Kidney (tissue), 14 donors: Measurements from ENCODE around the gene NEO1. TPM values are rescaled to one million over a fixed set of nuclear protein-coding genes. Genes with fewer than 3 reads are reported as not detected.

Experiments used
- DNase-seq, 5 donors: peaks; one replicate each; pipeline ENCODE4 v3.0.0-alpha.2; 2013 to 2020
- FAIRE-seq: peaks from 2 replicates; lab custom pipeline; 2012; peaks lifted over from hg19 to GRCh38; lab: Jason Lieb, UNC
- H3K27ac ChIP-seq, 2 donors: one replicate each; pipeline ENCODE4 v1.7.0; 2013; ENCODE audit warnings: low read depth in 2 of 2, low read length in 2 of 2, inconsistent platforms in 1 of 2
- H3K27me3 ChIP-seq: one replicate; pipeline ENCODE4 v1.7.1; 2013; ENCODE audit warnings: low read length, inconsistent platforms; ENCODE audit not compliant: control insufficient read depth, insufficient read depth
- H3K36me3 ChIP-seq, 3 donors: one replicate each; pipeline versions ENCODE4 v1.7.0 to v1.7.1; 2013; ENCODE audit warnings: low read length in 3 of 3, control low read depth in 1 of 3, inconsistent platforms in 1 of 3; ENCODE audit not compliant: insufficient read depth in 3 of 3, control insufficient read depth in 2 of 3
- H3K4me1 ChIP-seq, 3 donors: one replicate each; pipeline versions ENCODE4 v1.7.0 to v1.7.1; 2013; ENCODE audit warnings: low read length in 3 of 3, inconsistent platforms in 1 of 3, low read depth in 1 of 3; ENCODE audit not compliant: control insufficient read depth in 2 of 3, insufficient read depth in 2 of 3
- H3K4me3 ChIP-seq, 3 donors: one replicate each; pipeline versions ENCODE4 v1.7.0 to v1.8.1; 2013; ENCODE audit warnings: low read length in 3 of 3, control low read depth in 1 of 3, inconsistent platforms in 1 of 3
- H3K9ac ChIP-seq, 3 donors: one replicate each; pipeline versions ENCODE4 v1.7.0 to v1.7.1; 2013; ENCODE audit warnings: low read length in 3 of 3, control low read depth in 1 of 3, inconsistent platforms in 1 of 3
- H3K9me3 ChIP-seq, 3 donors: one replicate each; pipeline versions ENCODE4 v1.7.0 to v1.7.1; 2013; ENCODE audit warnings: low read length in 3 of 3, control low read depth in 1 of 3, inconsistent platforms in 1 of 3; ENCODE audit not compliant: control insufficient read depth in 2 of 3, insufficient read depth in 1 of 3
- CTCF ChIP-seq: IDR thresholded peaks from 3 replicates; pipeline ENCODE4 v1.5.1; 2012; ENCODE audit warnings: mild to moderate bottlenecking, moderate library complexity, borderline replicate concordance; ENCODE audit not compliant: insufficient read depth; ENCODE audit errors: extremely low read depth
- intact Hi-C: fragments of 100-400 bp; cut with DNase I; formaldehyde crosslinking; loops from one replicate; pipeline ENCODE4 v1.11.1; 2022
- polyA plus RNA-seq: library from polyadenylated mRNA; stranded (reverse); fragments of 350-450 nt; fragmentation: Illumina TruSeq; extraction: RNeasy Lipid Tissue Mini Kit (QIAGEN cat#74804); gene quantifications from one replicate; pipeline ENCODE4 v1.2.3, GENCODE V29; 2014; ENCODE audit warnings: low read depth, low replicate concordance; ENCODE audit not compliant: insufficient read depth
- total RNA-seq: library from RNA; stranded (reverse); fragmentation: NEBNext Ultra II Directional; extraction: Animal tissue kit (Norgen Biotek cat#: 25700); gene quantifications from one replicate; pipeline ENCODE4 v1.2.1, GENCODE V29; 2021
- donor health status: control.
- donor health status: control.
- donor health status: control.
- donor health status: control.
- donor health status: control.
- donor health status: DM: yes; HTN: yes; CAD: no.
- donor health status: Normal renal cell carcinoma (clear cell type).

The NEO1 gene
- total and polyA plus RNA-seq, 2 donors from 2014 or later: 12.4 to 43.3 TPM

- intact Hi-C loops: no loop called here
- Histone ChIP-seq H3K4me3 (no peak overlapping the region), H3K27ac (no peak overlapping the region), H3K9ac (no peak overlapping the region), H3K36me3 (peaks cover 3 to 29% (median 17%) of the 10 kb centered on the region in 3 donors), H3K9me3 (no peaks in the 10 kb centered on the region), H3K27me3 (no peaks in the 10 kb centered on the region), H3K4me1 (no peaks in the 10 kb centered on the region)
- FAIRE-seq (no peak), DNase-seq (peak in 1 of 5 donors; percentile 45)
- no peak for TF ChIP-seq CTCF
Measured at GRCh38 chr15:73284090-73284716, 231.9 kb downstream of the NEO1 start.

- no peaks in the 10 kb centered on the region for H3K27me3 ChIP-seq
- H3K9ac ChIP-seq: no peak overlapping the region
- H3K4me1 ChIP-seq: no peaks in the 10 kb centered on the region
- DNase-seq (no peak), FAIRE-seq (no peak)
- no peaks in the 10 kb centered on the region for H3K9me3 ChIP-seq
- no peak for TF ChIP-seq CTCF
- no peak overlapping the region for H3K4me3 ChIP-seq
- intact Hi-C loops: no loop called here
- H3K36me3 ChIP-seq: peaks cover 3 to 29% (median 20%) of the 10 kb centered on the region in 3 donors
- no peak overlapping the region for H3K27ac ChIP-seq
Measured at GRCh38 chr15:73286311-73286710, 234.0 kb downstream of the NEO1 start.

GRCh38 chr15:73287019-73287418 is 234.8 kb downstream of the NEO1 start:
- intact Hi-C loops: no loop called here
- FAIRE-seq (no peak), DNase-seq (no peak)
- Histone ChIP-seq H3K27me3 (no peaks in the 10 kb centered on the region), H3K4me3 (no peak overlapping the region), H3K27ac (no peak overlapping the region), H3K36me3 (peaks cover 3 to 29% (median 20%) of the 10 kb centered on the region in 3 donors), H3K4me1 (no peaks in the 10 kb centered on the region), H3K9ac (no peak overlapping the region), H3K9me3 (no peaks in the 10 kb centered on the region)
- TF ChIP-seq CTCF: no peak
